ENCODE results near the gene RFTN1. TPM values are rescaled to one million over a fixed set of nuclear protein-coding genes. Genes with fewer than 3 reads are reported as not detected.

The RFTN1 gene
- total and polyA plus RNA-seq, 2 donors from 2014 or later, result 15.3 to 34.1 TPM

DNA sequence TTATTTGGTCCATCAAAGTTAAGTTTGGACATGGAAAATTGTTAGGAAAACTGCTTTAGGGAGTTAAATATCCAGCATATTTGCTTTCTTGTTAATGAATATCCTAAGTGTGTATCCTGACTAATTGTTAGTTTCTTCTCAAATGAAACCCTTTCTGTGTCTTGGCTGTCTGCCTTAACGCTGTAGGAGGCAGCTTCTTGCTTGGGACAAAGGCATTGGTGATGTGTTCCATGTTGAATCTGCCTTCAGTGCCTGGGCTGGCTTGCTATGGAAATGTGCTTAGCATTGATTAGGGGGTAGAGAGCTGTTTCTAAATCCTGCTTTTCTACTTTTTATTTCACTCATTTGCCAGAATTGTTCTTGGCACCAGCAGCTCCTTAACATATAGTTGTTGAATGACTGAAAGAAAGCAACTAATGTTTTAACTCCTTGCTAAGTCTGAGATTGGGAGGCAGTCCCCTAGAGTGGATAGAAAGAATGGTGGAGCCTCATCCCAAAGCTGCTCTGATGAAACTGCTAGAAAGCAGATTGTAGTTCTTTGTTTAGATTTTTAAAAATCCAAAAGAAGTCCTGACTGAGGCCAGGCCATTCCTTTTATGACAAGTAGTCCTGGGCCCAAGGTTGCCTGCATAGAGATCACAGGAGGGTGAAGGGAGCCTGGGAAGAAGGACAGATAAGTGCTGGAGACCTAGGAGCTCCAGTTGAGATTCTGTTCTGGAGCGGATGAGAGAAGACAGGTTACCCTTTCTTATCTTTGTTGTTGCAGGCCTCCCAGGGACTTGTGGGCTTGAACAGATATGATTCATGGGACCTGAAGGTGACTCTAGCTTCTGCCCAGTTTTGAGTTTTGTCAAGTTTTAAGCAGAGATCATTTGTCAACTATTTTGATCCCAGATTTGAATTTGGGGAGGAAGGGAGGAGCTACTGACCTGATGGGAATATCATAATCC lies 209.2 kb downstream of the RFTN1 start:
- TF ChIP-seq, protein P1, sequence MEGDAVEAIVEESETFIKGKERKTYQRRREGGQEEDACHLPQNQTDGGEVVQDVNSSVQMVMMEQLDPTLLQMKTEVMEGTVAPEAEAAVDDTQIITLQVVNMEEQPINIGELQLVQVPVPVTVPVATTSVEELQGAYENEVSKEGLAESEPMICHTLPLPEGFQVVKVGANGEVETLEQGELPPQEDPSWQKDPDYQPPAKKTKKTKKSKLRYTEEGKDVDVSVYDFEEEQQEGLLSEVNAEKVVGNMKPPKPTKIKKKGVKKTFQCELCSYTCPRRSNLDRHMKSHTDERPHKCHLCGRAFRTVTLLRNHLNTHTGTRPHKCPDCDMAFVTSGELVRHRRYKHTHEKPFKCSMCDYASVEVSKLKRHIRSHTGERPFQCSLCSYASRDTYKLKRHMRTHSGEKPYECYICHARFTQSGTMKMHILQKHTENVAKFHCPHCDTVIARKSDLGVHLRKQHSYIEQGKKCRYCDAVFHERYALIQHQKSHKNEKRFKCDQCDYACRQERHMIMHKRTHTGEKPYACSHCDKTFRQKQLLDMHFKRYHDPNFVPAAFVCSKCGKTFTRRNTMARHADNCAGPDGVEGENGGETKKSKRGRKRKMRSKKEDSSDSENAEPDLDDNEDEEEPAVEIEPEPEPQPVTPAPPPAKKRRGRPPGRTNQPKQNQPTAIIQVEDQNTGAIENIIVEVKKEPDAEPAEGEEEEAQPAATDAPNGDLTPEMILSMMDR (IDR thresholded peaks at IDR 0.05; ENCODE audit: borderline replicate concordance, extremely low read depth, insufficient read depth), result no peak
- no peak overlapping the region for H3K9ac ChIP-seq (ENCODE audit: low read length in 3 of 3)
- no peaks in the 10 kb centered on the region for H3K27me3 ChIP-seq (ENCODE audit: control insufficient read depth, insufficient read depth, low read length)
- FAIRE-seq, result no peak
- peaks cover 0 to 19% (median 5%) of the 10 kb centered on the region in 3 donors for H3K36me3 ChIP-seq (ENCODE audit: control insufficient read depth in 2 of 3, insufficient read depth in 3 of 3, low read length in 3 of 3)
- intact Hi-C loops (cut with DNase I), result no loop called here
- peaks cover 0 to 10% (median 2%) of the 10 kb centered on the region in 3 donors for H3K4me1 ChIP-seq (ENCODE audit: control insufficient read depth in 2 of 3, insufficient read depth in 2 of 3, low read depth in 1 of 3, low read length in 3 of 3)
- no peak for DNase-seq
- no peak overlapping the region for H3K27ac ChIP-seq (ENCODE audit: low read depth in 2 of 2, low read length in 2 of 2)
- H3K9me3 ChIP-seq (ENCODE audit: control insufficient read depth in 2 of 3, insufficient read depth in 1 of 3, low read length in 3 of 3), result no peaks in the 10 kb centered on the region
- H3K4me3 ChIP-seq (ENCODE audit: low read length in 3 of 3), result no peak overlapping the region

DNA sequence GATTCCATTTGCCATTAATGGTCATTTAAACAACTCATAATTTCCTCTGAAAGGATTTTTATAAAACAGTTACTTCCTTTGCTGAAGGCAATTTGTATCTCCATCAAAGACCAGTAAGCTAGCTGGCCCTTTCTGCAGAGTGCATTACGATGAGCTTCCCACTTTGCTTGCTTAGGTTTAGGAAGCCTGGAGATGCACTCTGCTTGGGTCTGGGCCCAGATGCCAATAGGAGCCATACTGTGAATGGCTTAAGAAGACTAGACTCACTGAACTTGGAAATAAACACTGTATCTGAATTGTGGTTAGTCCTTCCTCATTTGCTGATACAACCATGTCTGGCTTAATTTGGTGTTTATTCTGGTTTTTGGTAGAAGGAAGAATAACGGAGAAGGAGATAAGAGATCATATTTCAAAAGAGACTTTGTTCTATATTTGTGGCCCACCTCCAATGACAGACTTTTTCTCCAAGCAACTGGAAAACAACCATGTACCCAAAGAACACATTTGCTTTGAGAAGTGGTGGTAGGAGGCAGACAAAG lies 210.4 kb downstream of the RFTN1 start:
- peaks cover 0 to 25% (median 6%) of the 10 kb centered on the region in 3 donors for H3K36me3 ChIP-seq (ENCODE audit: control insufficient read depth in 2 of 3, insufficient read depth in 3 of 3, low read length in 3 of 3)
- H3K9me3 ChIP-seq (ENCODE audit: control insufficient read depth in 2 of 3, insufficient read depth in 1 of 3, low read length in 3 of 3), result no peaks in the 10 kb centered on the region
- TF ChIP-seq, protein P1 (IDR thresholded peaks at IDR 0.05; ENCODE audit: borderline replicate concordance, extremely low read depth, insufficient read depth), result no peak
- H3K27me3 ChIP-seq (ENCODE audit: control insufficient read depth, insufficient read depth, low read length), result no peaks in the 10 kb centered on the region
- FAIRE-seq (no peak), DNase-seq (no peak)
- no peak overlapping the region for H3K4me3 ChIP-seq (ENCODE audit: low read length in 3 of 3)
- peaks cover 0 to 10% (median 2%) of the 10 kb centered on the region in 3 donors for H3K4me1 ChIP-seq (ENCODE audit: control insufficient read depth in 2 of 3, insufficient read depth in 2 of 3, low read depth in 1 of 3, low read length in 3 of 3)
- H3K9ac ChIP-seq (ENCODE audit: low read length in 3 of 3), result no peak overlapping the region
- no peak overlapping the region for H3K27ac ChIP-seq (ENCODE audit: low read depth in 2 of 2, low read length in 2 of 2)
- intact Hi-C loops (cut with DNase I), result no loop called here

DNA sequence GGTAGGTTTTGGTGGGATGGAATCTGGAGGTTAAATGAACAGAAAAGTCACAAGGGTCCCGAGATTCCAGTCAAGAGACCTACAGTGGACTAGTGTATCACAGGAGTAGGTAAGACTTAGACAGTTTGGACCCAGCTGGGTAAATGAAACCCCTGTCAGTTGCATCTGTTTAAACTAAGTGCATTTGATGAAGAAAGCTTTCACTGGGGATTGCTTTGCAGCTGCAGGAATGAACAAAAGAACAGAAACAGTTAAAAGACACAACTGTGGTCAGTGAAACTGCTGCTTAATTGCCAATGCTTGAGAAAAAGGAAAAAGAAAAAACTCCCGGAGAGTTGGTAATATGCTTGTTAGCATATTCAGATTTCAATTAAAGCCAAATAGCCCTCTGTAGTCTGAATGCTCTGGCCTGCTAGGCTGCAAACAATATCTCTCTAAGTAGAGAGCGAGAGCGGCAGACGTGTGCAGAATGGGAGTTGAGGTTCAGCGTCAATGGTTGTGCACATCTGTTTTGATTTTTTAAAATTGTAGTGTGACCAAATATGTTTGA lies 211.3 kb downstream of the RFTN1 start:
- Histone ChIP-seq H3K9ac (ENCODE audit: low read length in 3 of 3) (no peak overlapping the region), H3K4me3 (ENCODE audit: low read length in 3 of 3) (no peak overlapping the region), H3K9me3 (ENCODE audit: control insufficient read depth in 2 of 3, insufficient read depth in 1 of 3, low read length in 3 of 3) (peaks cover 0 to 1% (median 0%) of the 10 kb centered on the region in 3 donors), H3K4me1 (ENCODE audit: control insufficient read depth in 2 of 3, insufficient read depth in 2 of 3, low read depth in 1 of 3, low read length in 3 of 3) (peaks cover 0 to 10% (median 2%) of the 10 kb centered on the region in 3 donors), H3K27ac (ENCODE audit: low read depth in 2 of 2, low read length in 2 of 2) (no peak overlapping the region), H3K36me3 (ENCODE audit: control insufficient read depth in 2 of 3, insufficient read depth in 3 of 3, low read length in 3 of 3) (peaks cover 0 to 28% (median 6%) of the 10 kb centered on the region in 3 donors), H3K27me3 (ENCODE audit: control insufficient read depth, insufficient read depth, low read length) (no peaks in the 10 kb centered on the region)
- TF ChIP-seq, protein P1 (IDR thresholded peaks at IDR 0.05; ENCODE audit: borderline replicate concordance, extremely low read depth, insufficient read depth), result no peak
- DNase-seq (no peak), FAIRE-seq (no peak)
- intact Hi-C loops (cut with DNase I), result no loop called here
